A549 (cell line): ENCODE results near the gene DSCAML1.

ENCODE experiments used
- CTCF ChIP-seq: fragments of >200 bp; sonication (Bioruptor Twin); formaldehyde crosslinking; IDR thresholded peaks from 3 replicates; pipeline ENCODE4 v1.5.1; 2016
- FOSL2 ChIP-seq, 2 experiments: fragments of 450-650 bp in 1 of 2; fragments of >200 bp in 1 of 2; sonication (Bioruptor Twin) in 1 of 2; formaldehyde crosslinking; IDR thresholded peaks; 2 replicates each; pipeline versions ENCODE4 v1.5.0 to v1.6.1; 2016 to 2020; ENCODE audit warnings: mild to moderate bottlenecking in 1 of 2, moderate library complexity in 1 of 2
- POLR2A ChIP-seq: IDR thresholded peaks from 2 replicates; pipeline ENCODE4 v1.6.1; 2012; ENCODE audit warnings: mild to moderate bottlenecking, low read length
- RFX5 ChIP-seq: fragments of 450-650 bp; IDR thresholded peaks from 2 replicates; pipeline ENCODE4 v1.7.1; 2014; ENCODE audit warnings: antibody characterized with exemption, mild to moderate bottlenecking, moderate library complexity
- SMC3 ChIP-seq: fragments of >200 bp; sonication (Bioruptor Twin); formaldehyde crosslinking; IDR thresholded peaks from 3 replicates; pipeline ENCODE4 v1.6.1; 2018; ENCODE audit warnings: inconsistent platforms

GRCh38 chr11:117513666-117514065 lies 283.4 kb downstream of the DSCAML1 start:
- no peak for TF ChIP-seq POLR2A
- no peak for TF ChIP-seq CTCF
- TF ChIP-seq FOSL2 (IDR thresholded peaks at IDR 0.05), result no peak
- TF ChIP-seq FOSL2 (CRISPR knock-in tag; IDR thresholded peaks at IDR 0.05), result no peak
- no peak for TF ChIP-seq RFX5
- TF ChIP-seq SMC3, result no peak
